Measurements from ENCODE around the gene WNK2. TPM values are rescaled to one million over a fixed set of nuclear protein-coding genes. Genes with fewer than 3 reads are reported as not detected.
"Not testable (repeated sequence)": the region's sequence is repeated elsewhere in the genome, so short reads cannot be mapped to it uniquely, and the experiment has no call there.

WNK2 gene
- polyA plus RNA-seq, 1 experiment = not detected

GRCh38 chr9:93138171-93138764 is 45.7 kb upstream of the WNK2 start:
- ChIA-PET CTCF (interaction anchor here (1.2 kb wide), 1 partner anchor 13 kb away, joined by 3 read pairs; no protein-coding TSS in a partner anchor), POLR2A (no interaction called here)
- DNase-seq (ENCODE audit: low read depth) = no peak
- no peaks in the 10 kb centered on the region for H3K36me3 ChIP-seq (ENCODE audit: control insufficient read depth, insufficient read depth, low read length)
- TF ChIP-seq CTCF (IDR thresholded peaks at IDR 0.05; ENCODE audit: insufficient read depth, low read depth, low read length) = no peak
- no peak overlapping the region for H3K4me3 ChIP-seq (ENCODE audit: low read depth, low read length)
- peaks cover 1% of the 10 kb centered on the region; the same call in 1 of the 2 replicates for H3K27me3 ChIP-seq (ENCODE audit: control insufficient read depth, insufficient read depth, low read length)

- ChIA-PET POLR2A (no interaction called here), CTCF (interaction anchor here (0.7 to 0.9 kb wide), 2 partner anchors 12 to 18 kb away, joined by 3 read pairs; no protein-coding TSS in a partner anchor)
- Histone ChIP-seq H3K36me3 (ENCODE audit: control insufficient read depth, insufficient read depth, low read length) (no peaks in the 10 kb centered on the region), H3K27me3 (ENCODE audit: control insufficient read depth, insufficient read depth, low read length) (peaks cover 1% of the 10 kb centered on the region; the same call in 1 of the 2 replicates), H3K4me3 (ENCODE audit: low read depth, low read length) (no peak overlapping the region)
- TF ChIP-seq CTCF (IDR thresholded peaks at IDR 0.05; ENCODE audit: insufficient read depth, low read depth, low read length) = no peak
- no peak for DNase-seq (ENCODE audit: low read depth)
Measured at GRCh38 chr9:93139365-93140182, 44.4 kb upstream of the WNK2 start.

- H3K4me3 ChIP-seq (ENCODE audit: low read depth, low read length) = no peak overlapping the region
- H3K36me3 ChIP-seq (ENCODE audit: control insufficient read depth, insufficient read depth, low read length) = no peaks in the 10 kb centered on the region
- CTCF ChIA-PET = interaction anchor here (0.7 to 1.6 kb wide), 2 partner anchors 10 to 31 kb away, joined by 3 to 7 read pairs; no protein-coding TSS in a partner anchor
- DNase-seq (ENCODE audit: low read depth) = no peak
- POLR2A ChIA-PET = no interaction called here
- TF ChIP-seq CTCF (IDR thresholded peaks at IDR 0.05; ENCODE audit: insufficient read depth, low read depth, low read length) = no peak
- H3K27me3 ChIP-seq (ENCODE audit: control insufficient read depth, insufficient read depth, low read length) = peaks cover 1% of the 10 kb centered on the region; the same call in 1 of the 2 replicates
Measured at GRCh38 chr9:93141771-93142483, 42.0 kb upstream of the WNK2 start.

- TF ChIP-seq CTCF (IDR thresholded peaks at IDR 0.05; ENCODE audit: insufficient read depth, low read depth, low read length) = no peak
- Histone ChIP-seq H3K27me3 (ENCODE audit: control insufficient read depth, insufficient read depth, low read length) (no peaks in the 10 kb centered on the region), H3K4me3 (ENCODE audit: low read depth, low read length) (no peak overlapping the region), H3K36me3 (ENCODE audit: control insufficient read depth, insufficient read depth, low read length) (no peaks in the 10 kb centered on the region)
- CTCF ChIA-PET = interaction anchor here (0.6 to 3.8 kb wide), 2 partner anchors 11 to 871 kb away, joined by 3 to 17 read pairs; no protein-coding TSS in a partner anchor
- POLR2A ChIA-PET = no interaction called here
- DNase-seq (ENCODE audit: low read depth) = no peak
Measured at GRCh38 chr9:93143830-93144530, 40.0 kb upstream of the WNK2 start.

GRCh38 chr9:93146696-93147095 is 37.2 kb upstream of the WNK2 start:
- POLR2A ChIA-PET; H3K27me3 ChIP-seq (ENCODE audit: control insufficient read depth, insufficient read depth, low read length); H3K4me3 ChIP-seq (ENCODE audit: low read depth, low read length); H3K36me3 ChIP-seq (ENCODE audit: control insufficient read depth, insufficient read depth, low read length); DNase-seq (ENCODE audit: low read depth): not testable (repeated sequence)
- CTCF ChIA-PET = interaction anchor here (1.5 to 3.8 kb wide), 2 partner anchors 8 to 12 kb away, joined by 4 to 17 read pairs; no protein-coding TSS in a partner anchor
